Left cardiac atrium (tissue), 4 donors: ENCODE results near the gene CCDC12. TPM values are rescaled to one million over a fixed set of nuclear protein-coding genes. Genes with fewer than 3 reads are reported as not detected.

Experiments
- ATAC-seq, 2 donors: fragments of 200-7000 bp; cut with Tn5 transposase; one replicate each; pipeline ENCODE4 v1.9.1; 2020; ENCODE audit warnings: mild to moderate bottlenecking in 2 of 2, moderate library complexity in 2 of 2
- DNase-seq: peaks from one replicate; pipeline ENCODE4 v3.0.0-alpha.2; 2020
- intact Hi-C, 2 donors: fragments of 100-400 bp; cut with DNase I; formaldehyde crosslinking; loops; one replicate each; pipeline versions ENCODE4 v1.14.1 to v1.15.1; 2022 to 2023
- total RNA-seq, 2 donors: library from RNA; stranded (reverse); fragmentation: NEBNext Ultra II Directional; extraction: Animal tissue kit (Norgen Biotek cat#: 25700); gene quantifications; one replicate each; pipeline ENCODE4 v1.2.1, GENCODE V29; 2021
- donor health status: DM: no; HTN: yes; CAD: no.
- donor health status: DM: no; HTN: yes; CAD: no; lungs with severe emphysema.
- donor health status: DM: yes; HTN: yes; CAD: no.
- donor health status: Dilated cardiomyopathy.

The CCDC12 gene
- total RNA-seq, 2 donors from 2014 or later, result 24.2 to 38.4 TPM

DNA sequence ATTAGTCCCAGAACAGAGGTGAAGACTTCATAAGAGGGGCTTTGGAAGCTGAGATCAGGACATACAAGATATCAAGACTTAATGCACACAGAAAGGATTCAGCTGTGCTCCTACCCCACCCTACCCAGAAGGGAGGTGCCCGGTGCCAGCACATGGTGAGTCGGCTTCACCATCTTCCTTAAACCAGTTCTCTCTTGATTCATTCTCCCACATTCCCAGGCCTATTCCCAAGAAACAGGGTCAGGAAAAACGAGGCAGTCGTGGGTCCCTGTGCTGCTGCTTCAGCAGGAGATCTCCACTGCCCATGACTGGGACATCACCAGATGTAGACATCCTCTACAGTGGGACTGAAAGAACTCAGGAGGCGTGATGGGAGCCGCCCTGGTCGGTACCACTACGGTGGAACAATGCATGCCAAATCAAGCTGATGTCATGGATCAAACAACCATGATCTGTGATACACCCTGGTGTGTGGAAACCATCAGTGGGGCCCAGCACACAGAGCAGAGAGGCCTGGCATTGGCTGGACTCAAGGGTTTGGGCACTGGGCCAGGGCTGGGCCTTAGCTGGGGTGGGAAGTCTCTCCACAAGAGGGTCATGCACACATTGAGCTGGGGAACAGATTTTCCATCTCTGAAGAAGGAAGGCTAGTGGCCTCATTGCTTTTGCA is 41.9 kb downstream of the CCDC12 start:
- ATAC-seq (peak; percentile 35 to 53), DNase-seq (peak; percentile 78)
- intact Hi-C loops, result no loop called here

DNA sequence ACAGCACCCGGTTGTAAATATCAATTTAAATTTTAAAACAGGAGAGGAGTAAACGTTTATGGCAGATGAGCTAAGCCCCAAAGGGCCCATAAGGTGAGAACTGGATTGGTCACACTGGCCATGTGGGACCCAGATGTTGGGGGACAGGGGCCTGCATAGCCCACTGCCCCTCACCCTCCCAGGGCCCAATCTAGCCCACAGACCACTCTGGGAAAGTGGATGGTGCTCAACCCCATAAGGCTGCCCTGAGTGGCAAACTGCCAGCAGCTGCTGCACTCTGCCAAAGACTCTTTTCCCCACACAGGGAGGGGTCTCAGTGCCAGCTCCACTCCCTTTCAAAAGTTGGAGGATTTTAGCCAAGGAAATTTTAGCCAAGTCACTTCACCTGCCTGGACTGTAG is 42.5 kb downstream of the CCDC12 start:
- DNase-seq, result no peak
- intact Hi-C loops, result no loop called here
- ATAC-seq, result peak in 1 of 2 donors; percentile 2

DNA sequence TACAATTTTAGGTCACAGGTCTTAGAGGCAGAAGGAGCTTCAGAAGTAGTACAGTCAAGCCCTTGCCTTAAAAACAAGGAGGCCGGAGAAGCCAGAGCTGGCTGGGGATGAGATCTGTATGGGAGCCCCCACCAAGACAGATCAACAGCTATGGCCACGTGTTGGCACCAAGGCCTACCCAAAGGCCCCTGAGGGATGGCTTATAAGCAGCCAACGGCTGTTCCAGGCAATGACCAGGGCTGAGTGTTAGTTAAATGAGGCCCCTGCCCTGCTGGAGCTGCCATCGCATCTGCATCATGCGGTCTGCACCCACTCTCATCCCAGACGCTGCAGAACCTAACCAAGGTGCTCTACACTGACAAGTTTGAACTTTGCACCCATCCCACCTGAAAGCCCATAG is 43.3 kb downstream of the CCDC12 start:
- DNase-seq (no peak), ATAC-seq (no peak)
- intact Hi-C loops, result no loop called here

DNA sequence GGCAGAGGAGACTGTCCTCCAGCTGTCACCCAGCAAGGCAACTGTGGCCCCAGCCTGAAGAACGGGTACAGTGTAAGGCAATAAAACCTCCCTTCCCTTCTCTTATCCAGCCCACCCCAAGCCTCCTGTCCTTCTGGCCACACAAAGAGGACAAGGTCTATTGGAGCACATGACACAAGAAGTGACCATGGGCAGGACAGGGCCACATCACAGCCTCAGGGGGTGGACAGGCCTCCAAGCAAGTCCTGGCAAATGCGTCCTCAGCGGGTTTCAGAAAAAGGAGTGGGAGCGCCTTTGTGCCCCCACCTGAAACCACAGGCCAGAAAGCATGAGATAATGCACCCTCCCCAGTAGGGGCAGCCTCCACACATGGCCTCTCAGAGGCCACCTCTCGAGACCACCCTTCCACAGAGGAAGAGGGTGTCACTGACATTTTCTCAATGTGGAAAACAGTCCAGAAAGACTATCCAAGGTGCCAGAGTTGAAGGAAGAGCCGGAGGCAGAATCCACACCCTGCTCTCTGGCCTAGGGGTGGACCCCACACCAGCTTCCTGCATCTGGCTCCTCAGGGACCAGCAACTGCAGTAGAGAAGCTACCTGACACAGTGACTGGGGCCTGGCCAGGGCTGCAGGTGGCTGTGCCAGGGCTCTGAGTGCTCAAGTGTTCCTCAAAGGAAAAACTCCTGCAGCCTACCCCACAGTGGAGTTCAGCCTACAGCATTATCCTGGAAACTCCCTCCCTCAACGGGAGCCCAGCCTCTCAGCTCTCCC is 43.9 kb downstream of the CCDC12 start:
- DNase-seq (no peak), ATAC-seq (no peak)
- intact Hi-C loops, result no loop called here

DNA sequence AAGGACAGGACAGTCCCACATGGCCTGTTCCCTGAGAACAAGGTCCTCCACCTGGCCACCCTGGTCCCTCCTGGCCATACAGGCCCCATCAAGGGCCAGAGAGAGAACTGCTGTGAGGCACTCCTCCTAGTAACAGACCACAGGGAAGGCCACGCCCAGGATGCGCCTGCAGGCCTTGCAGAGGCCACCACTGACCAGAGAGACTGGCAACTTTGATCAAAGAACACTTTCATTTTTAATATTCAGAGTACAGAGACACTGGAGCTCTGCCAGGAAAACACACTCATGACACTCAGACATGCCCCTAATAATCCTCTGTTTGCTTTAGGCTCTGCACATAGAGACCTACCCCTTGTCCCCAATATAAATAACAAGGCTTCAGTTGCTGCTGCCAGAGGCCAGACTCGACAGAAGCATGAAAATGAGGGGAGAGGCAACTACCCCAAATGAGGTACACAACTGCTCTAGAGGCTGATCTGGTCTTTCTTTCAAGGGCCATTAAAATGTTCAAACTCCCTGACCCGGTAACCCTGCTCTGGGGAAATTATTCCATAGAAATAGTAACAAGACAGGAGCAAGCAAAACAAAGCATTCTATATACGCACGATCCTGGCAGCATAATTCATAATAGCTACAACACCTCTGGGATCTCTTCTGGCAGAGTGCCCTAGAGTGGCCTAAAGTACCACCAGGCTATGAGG is 44.8 kb downstream of the CCDC12 start:
- DNase-seq (peak; percentile 67), ATAC-seq (no peak)
- intact Hi-C loops, result no loop called here

DNA sequence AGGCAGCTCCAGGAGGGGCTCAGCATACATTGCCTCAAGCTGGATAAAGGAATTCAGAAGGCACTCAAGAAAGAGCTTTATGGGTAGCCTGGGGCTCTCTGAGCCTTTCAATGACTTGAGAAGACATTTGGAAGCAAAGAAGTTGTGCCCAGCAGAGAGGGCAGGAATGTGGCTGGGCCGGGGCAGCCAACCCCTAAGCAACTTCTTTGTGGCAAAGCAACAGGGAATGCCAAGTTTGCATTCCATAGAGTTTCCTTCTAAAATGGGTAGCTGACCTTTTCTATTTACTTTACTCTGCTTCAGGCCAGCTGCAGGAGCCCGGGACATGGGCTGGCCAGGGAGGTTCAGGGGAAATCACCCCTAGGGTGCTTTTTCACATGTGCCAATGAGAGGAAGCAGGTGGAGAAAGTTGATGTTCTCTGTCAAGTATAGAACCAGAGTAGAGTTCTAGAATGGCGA is 45.6 kb downstream of the CCDC12 start:
- no peak for ATAC-seq
- intact Hi-C loops, result no loop called here

DNA sequence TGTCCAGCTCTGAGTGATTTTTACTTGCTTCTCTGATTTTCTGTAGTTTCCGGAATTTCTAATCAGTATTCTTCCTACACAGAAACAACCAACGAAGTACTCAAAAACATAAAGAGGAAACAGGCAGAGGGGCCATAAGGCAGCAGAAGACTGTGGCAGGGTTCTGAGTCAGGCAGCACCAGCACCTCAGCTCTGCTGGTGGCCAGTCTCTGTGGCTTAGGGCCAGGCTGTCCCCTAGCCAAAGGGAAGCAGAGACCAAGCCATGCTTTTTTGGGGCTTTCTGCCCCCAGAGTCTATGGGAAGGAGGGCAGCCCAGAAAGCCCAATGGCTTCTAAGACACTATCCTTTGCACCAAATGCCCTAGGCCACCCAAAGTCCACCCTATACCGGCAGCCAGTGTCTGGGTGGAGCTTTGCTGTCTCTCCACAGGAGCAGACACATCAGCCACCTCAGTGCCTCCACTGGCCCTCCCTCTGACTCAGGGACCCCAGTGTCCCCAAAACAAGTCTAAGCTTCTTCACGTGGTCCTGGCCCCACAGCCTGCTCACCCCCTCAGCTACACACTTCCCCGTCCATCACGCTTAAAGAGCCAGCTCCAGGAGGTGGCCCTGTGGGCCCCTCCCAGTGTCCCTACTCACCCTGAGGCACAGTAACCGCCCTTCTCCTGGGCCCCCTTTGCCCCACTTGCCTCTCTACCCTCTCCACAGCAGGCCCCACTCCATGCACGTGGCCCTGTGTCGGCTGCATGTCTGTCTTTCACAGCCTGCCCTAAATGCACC is 46.2 kb downstream of the CCDC12 start:
- DNase-seq, result no peak
- intact Hi-C loops, result no loop called here

More for the DNA sequence above, 45.6 kb downstream of the CCDC12 start:
- DNase-seq, result no peak

DNA sequence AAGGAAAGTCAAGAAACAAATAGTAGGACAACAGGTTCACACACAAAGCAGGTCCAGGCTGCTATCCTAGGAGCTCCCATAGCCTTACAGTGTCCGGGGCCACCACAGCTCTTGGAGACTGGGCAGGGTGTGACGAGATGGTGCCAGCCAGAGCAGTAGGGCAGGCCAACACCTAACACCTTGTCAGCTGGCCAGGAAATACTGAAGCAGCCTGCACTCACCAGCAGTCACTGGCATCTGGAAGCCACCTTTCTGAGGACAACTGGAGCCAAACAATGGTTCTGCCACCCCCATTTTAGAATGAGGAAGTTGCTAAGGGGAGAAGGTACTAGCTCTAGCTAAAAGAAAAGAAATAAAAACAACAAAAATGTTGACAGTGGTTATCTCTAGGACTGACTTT is 47.2 kb downstream of the CCDC12 start:
- intact Hi-C loops, result loop anchor here in 1 of 2 donors (5.0 to 10.0 kb wide), 2 partner anchors 43 to 455 kb away; partner anchors contain the start of gene PTPN23
- peak; percentile 42 to 72 for ATAC-seq
- peak; percentile 74 for DNase-seq

More for the DNA sequence above, 46.2 kb downstream of the CCDC12 start:
- no peak for ATAC-seq

DNA sequence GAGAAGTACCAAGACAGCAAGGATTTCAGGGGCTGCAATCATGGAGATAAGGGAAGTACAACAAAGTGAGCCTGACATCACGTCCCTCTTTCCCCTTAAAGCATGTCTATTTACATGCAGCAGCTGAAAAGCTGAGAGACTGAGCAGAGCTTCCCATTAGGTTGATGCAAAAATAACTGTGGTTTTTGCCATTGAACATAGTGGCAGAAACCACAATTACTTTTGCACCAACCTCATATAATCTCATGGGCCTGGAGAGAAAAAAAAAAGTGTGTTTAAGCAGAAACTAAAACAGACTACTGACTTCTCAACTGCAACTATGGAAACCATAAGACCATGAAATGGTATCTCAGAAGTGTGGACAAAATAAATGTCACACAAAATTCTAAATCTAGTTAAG is 48.3 kb downstream of the CCDC12 start:
- DNase-seq (no peak), ATAC-seq (no peak)
- intact Hi-C loops, result loop anchor here in 1 of 2 donors (5.0 to 10.0 kb wide), 2 partner anchors 44 to 457 kb away; partner anchors contain the start of gene PTPN23

DNA sequence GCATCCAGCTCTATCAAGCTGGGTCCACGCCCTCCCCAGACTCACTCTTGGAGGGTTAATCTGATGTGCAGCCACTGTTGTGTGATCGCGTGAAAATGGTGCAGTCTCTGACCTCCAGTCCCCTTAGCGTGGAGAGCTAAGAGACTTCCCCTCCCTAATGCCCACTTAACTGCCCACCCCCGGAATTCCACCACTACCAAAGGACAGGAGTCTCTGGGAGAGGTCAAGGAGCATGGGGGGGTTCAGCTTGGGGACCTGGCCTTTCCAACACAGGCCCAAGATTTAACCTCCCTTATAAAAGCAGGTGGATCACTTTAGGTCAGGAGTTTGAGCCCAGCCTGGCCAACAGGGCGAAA is 48.8 kb downstream of the CCDC12 start:
- intact Hi-C loops, result loop anchor here in 1 of 2 donors (5.0 to 10.0 kb wide), 2 partner anchors 45 to 457 kb away; partner anchors contain the start of gene PTPN23
- DNase-seq (no peak), ATAC-seq (no peak)

DNA sequence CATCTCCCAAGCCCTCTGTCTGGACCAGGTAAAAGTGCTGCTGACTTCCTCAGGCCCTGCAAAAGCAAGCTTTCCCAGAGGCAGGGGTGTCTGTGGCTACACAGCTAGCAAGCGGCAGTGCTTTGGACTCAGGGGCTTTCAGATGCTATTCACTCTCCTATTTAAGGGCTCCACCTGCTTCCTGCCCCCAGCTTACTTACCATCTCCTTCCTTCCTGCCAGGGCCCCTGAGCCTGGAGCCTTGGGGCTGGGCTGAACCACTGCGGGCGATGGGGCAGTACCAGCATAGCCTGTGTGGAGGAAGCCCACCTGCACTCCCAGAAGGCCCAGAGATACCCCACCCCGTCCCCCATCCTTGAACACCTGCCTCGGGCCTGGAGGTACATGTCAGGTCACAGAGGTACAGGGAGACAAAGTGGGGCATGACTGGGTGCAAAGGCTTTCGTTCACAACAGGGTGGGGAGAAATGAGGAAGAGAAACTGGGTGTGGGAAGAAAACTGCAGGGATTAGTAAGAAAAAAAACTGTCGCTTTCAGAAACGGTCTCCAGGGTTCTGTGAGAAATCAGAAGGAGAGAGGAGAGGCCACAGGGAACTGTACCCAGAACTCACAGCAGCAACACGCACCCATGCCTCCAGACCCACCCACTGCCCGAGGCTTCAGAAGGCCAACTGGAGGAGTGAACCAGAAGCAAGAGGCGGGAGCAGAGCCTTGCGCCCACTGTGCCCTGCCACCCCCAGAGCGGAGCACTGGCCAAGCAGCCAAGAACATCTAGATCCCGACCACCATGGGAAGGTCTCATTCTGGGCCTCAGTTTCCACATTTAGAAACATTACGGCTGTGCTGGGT is 49.5 kb downstream of the CCDC12 start:
- intact Hi-C loops, result loop anchor here in 1 of 2 donors (5.0 to 10.0 kb wide), 2 partner anchors 45 to 458 kb away; partner anchors contain the start of gene PTPN23
- ATAC-seq, result no peak
- DNase-seq, result no peak

DNA sequence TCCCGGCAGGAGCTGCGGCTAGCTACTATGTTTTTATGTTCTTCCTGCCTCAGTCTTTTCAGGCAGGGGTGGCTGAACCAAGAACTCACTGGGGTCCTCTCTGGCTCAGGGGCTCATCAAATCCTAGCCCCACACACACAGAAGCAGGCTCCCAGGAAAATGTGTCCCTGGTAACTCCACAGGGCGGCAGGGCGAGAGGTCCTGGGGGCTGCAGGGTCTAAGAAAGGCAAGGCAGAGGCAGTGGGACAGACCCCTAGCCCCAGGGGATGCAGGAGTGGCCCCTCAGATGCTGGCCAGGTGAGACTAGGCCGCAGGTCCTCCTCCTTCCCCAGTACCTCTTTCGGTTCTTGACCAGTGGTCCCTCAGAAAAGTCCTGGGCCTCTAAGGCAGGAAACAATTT is 50.1 kb downstream of the CCDC12 start:
- intact Hi-C loops, result loop anchor here in 1 of 2 donors (5.0 to 10.0 kb wide), 2 partner anchors 46 to 458 kb away; partner anchors contain the start of gene PTPN23
- ATAC-seq, result no peak
- DNase-seq, result no peak

DNA sequence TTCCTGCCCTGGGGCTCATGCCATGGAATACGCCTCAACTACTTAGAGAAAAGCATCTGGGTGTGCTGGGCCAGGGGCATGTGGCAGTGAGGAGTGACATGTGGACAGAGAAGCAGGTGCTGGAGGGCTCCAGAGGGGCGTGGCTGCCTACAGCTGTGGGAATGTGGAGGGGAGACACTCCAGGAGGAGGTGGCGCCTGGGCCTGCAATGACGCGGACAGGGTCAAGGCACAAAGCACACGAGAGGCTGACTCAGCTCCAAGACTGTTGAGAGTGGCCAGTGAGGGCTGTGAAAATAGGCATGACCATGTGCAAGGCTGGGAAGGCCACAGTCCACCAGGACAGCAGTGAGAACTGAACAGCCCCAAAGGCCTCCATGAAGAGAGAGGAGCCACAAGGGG is 50.5 kb downstream of the CCDC12 start:
- peak; percentile 64 for DNase-seq
- intact Hi-C loops, result loop anchor here in 1 of 2 donors (5.0 to 10.0 kb wide), 2 partner anchors 46 to 459 kb away; partner anchors contain the start of gene PTPN23
- peak; percentile 2 to 62 for ATAC-seq

DNA sequence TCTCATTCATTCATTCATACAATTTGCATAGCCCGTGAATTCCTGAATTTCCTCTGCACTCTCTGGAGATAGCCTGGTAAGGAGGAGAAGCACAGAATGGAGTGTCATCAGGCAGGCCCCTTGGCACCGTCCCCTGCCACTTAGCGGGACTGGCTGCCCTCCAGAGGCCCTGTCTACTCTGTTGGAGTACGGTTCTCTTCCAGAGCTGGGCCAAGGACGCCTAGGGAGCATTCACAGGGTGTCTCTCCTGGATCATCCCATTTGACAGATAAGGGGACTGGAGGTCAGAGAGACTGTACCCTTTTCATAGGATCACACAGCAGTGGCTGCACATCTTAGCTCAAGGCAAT is 51.0 kb downstream of the CCDC12 start:
- intact Hi-C loops, result loop anchor here in 1 of 2 donors (5.0 to 10.0 kb wide), 2 partner anchors 47 to 459 kb away; partner anchors contain the start of gene PTPN23
- peak; percentile 72 to 80 for ATAC-seq
- DNase-seq, result peak; percentile 76

DNA sequence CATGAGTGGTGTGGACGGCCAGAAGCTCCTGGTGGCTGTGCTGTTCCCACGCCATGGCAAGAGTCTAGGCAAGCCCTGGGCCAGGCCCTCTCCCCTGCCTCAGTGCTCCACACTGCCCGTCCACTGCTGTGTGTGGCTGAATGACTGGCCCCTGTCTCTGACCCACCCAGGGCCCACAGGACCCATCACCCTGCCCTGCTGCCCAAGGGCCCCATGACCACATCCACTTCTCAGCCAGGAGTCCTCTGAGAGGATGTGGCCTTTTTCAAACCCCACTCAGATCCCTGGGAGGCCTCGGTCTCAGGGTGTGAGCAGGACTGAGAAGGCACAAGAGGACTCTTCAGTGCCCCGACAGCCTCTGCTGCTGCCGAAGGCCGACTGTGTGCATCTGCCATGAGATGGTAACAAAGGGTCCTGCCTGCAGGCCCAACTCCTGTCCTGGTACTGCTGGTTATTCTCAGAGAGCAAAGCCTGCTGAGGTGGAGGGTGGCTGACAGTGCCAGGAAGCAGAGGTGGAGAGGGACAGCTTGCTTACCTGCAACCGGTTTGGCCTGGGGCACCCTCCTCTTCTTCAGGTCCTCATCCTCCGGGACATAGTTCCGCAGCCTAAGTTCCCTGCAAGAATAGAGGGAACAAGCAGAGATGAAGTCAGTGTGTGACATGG is 51.5 kb downstream of the CCDC12 start:
- intact Hi-C loops, result loop anchor here (5.0 to 10.0 kb wide), 3 partner anchors 47 to 460 kb away; partner anchors contain the start of gene PTPN23 (in 1 of the 2)
- no peak for DNase-seq
- no peak for ATAC-seq

DNA sequence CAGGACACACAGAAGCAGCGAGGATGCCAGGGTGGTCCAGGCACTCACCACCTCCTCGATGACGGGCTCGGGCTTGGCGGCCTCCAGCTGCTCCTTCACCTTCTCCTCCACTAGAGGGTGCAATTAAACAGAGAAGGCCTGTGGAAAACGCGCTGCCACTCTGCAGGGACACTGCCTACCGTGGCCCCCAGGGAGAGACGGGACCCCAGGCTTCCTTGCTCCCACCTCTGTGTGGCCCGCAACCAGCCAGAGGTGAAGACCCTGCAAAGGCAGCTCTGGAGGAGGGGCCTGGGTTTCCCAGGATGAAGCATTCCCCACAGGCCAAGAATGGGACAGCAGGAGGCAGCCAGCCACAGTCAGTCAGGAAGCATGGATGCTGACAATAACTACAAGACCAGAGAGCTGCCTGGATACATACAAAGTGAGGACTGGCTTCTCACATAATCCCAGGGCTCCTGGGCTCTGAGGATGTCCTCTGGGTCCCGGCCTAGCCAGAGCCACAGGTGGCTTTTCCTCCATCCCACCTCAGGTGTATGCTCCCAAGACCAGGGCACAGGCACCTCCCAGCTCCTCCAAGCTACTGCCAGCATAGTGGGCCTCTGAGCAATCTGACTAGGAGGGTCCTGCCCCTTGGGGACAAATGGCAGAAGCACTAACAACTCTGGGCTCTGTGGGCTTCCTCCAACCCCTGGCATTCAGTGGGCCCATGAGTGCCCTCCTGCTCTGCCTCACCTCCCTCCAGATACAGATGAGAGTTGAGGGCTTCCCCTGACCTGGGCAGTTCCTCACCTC is 52.8 kb downstream of the CCDC12 start:
- DNase-seq (no peak), ATAC-seq (peak; percentile 16 to 35)
- intact Hi-C loops, result loop anchor here (5.0 to 10.0 kb wide), 2 partner anchors 79 to 461 kb away; partner anchors contain the start of gene PTPN23 (in 1 of the 2)
